ENCODE data around the gene GPR15LG. TPM values are rescaled to one million over a fixed set of nuclear protein-coding genes. Genes with fewer than 3 reads are reported as not detected.
A peak's percentile ranks its signal among the peaks of the same experiment; 100 is the strongest.

The GPR15LG gene
- total RNA-seq, 4 donors from 2014 or later: 197 to 480 (median 266) TPM

GRCh38 chr10:84138478-84139125, 35.0 kb upstream of the GPR15LG start:
- peak; percentile 49 for DNase-seq
- peaks cover 0 to 14% (median 6%) of the 10 kb centered on the region in 4 donors for H3K36me3 ChIP-seq
- H3K27me3 ChIP-seq: no peaks in the 10 kb centered on the region
- H3K4me3 ChIP-seq: peak overlapping the region; percentile 12 to 95 (median 75)
- no peak for TF ChIP-seq EP300 (IDR thresholded peaks at IDR 0.05; ENCODE audit: low read depth)
- no peak for TF ChIP-seq POLR2A (IDR thresholded peaks at IDR 0.05)
- TF ChIP-seq CTCF (IDR thresholded peaks at IDR 0.05): no peak
- no peak for TF ChIP-seq POLR2AphosphoS5 (IDR thresholded peaks at IDR 0.05)
- peak overlapping the region; percentile 94 to 97 (median 97) for H3K27ac ChIP-seq
- intact Hi-C loops (cut with DNase I; ENCODE audit: low total_unique reads) (no loop called here), in situ Hi-C loops (cut with MboI; ENCODE audit: low pct_ligation_motif_present in 1 of 4, low pct_unique_long_range_greater_than_20kb in 1 of 4, low sequenced_read_pairs in 3 of 4) (loop anchor here in 1 of 4 donors (25.0 kb wide), 1 partner anchor 199 kb away; the partner anchor contains the start of gene CCSER2)
- 50 to 54% methylated on average over 18 to 20 of the region's 20 CpGs for WGBS, 2 donors (ENCODE audit: low coverage in 1 of 2)
- H3K9me3 ChIP-seq: no peaks in the 10 kb centered on the region
- peaks cover 9 to 46% (median 29%) of the 10 kb centered on the region in 4 donors for H3K4me1 ChIP-seq

- Histone ChIP-seq H3K4me3 (peak within 1 kb of the TSS; percentile 68 to 95 (median 82)), H3K4me1 (peaks cover 9 to 46% (median 29%) of the 10 kb centered on the region in 4 donors), H3K27me3 (no peaks in the 10 kb centered on the region), H3K36me3 (peaks cover 0 to 22% (median 10%) of the 10 kb centered on the region in 4 donors), H3K9me3 (no peaks in the 10 kb centered on the region), H3K27ac (peak within 1 kb of the TSS; percentile 94 to 97 (median 97))
- intact Hi-C loops (cut with DNase I; ENCODE audit: low total_unique reads) (no loop called here), in situ Hi-C loops (cut with MboI; ENCODE audit: low pct_ligation_motif_present in 1 of 4, low pct_unique_long_range_greater_than_20kb in 1 of 4, low sequenced_read_pairs in 3 of 4) (loop anchor here in 2 of 4 donors (10.0 to 25.0 kb wide), 2 partner anchors 65 to 198 kb away; partner anchors contain the start of gene CCSER2 (in 1 of the 2))
- peak; percentile 39 to 94 (median 50) for TF ChIP-seq CTCF (IDR thresholded peaks at IDR 0.05)
- peak; percentile 17 for TF ChIP-seq EP300 (IDR thresholded peaks at IDR 0.05; ENCODE audit: low read depth)
- TF ChIP-seq POLR2AphosphoS5 (IDR thresholded peaks at IDR 0.05): peak; percentile 95 to 98 (median 97)
- peak; percentile 98 for TF ChIP-seq POLR2A (IDR thresholded peaks at IDR 0.05)
- whole genome bisulfite sequencing, 2 donors (ENCODE audit: low coverage in 1 of 2): 0% methylated on average over 6 to 61 of the region's 61 CpGs
- peak; percentile 100 for DNase-seq
Measured at GRCh38 chr10:84139126-84140035, 34.2 kb upstream of the GPR15LG start, which contains the start of gene GHITM. TSS of gene GHITM (plus strand) at chr10:84139509. CDS start at chr10:84141501, 1,992 bp downstream.

- peaks cover 9 to 46% (median 29%) of the 10 kb centered on the region in 4 donors for H3K4me1 ChIP-seq
- no peaks in the 10 kb centered on the region for H3K27me3 ChIP-seq
- H3K36me3 ChIP-seq: peaks cover 0 to 28% (median 13%) of the 10 kb centered on the region in 4 donors
- intact Hi-C loops (cut with DNase I; ENCODE audit: low total_unique reads): no loop called here
- in situ Hi-C loops (cut with MboI; ENCODE audit: low pct_ligation_motif_present in 1 of 4, low pct_unique_long_range_greater_than_20kb in 1 of 4, low sequenced_read_pairs in 3 of 4): loop anchor here in 2 of 4 donors (10.0 to 25.0 kb wide), 2 partner anchors 65 to 197 kb away; partner anchors contain the start of gene CCSER2 (in 1 of the 2)
- WGBS, 2 donors (ENCODE audit: low coverage in 1 of 2): 5% methylated on average over 12 of the region's 12 CpGs; no CpG with 5 or more reads in 1 of the 2 donors
- TF ChIP-seq POLR2A (IDR thresholded peaks at IDR 0.05) (no peak), EP300 (IDR thresholded peaks at IDR 0.05; ENCODE audit: low read depth) (no peak), CTCF (IDR thresholded peaks at IDR 0.05) (no peak), POLR2AphosphoS5 (IDR thresholded peaks at IDR 0.05) (no peak)
- peak overlapping the region; percentile 68 to 95 (median 82) for H3K4me3 ChIP-seq
- DNase-seq: no peak
- H3K9me3 ChIP-seq: no peaks in the 10 kb centered on the region
- peak overlapping the region; percentile 94 to 97 (median 97) for H3K27ac ChIP-seq
Measured at GRCh38 chr10:84140036-84140379, 33.6 kb upstream of the GPR15LG start.

- in situ Hi-C loops (cut with MboI; ENCODE audit: low pct_ligation_motif_present in 1 of 4, low pct_unique_long_range_greater_than_20kb in 1 of 4, low sequenced_read_pairs in 3 of 4): loop anchor here in 3 of 4 donors (5.0 to 25.0 kb wide), 3 partner anchors 57 to 190 kb away; partner anchors contain the start of gene CCSER2 (in 1 of the 3)
- H3K36me3 ChIP-seq: peaks cover 0 to 93% (median 42%) of the 10 kb centered on the region in 4 donors
- H3K4me3 ChIP-seq: no peak overlapping the region
- H3K4me1 ChIP-seq: no peaks in the 10 kb centered on the region
- H3K27me3 ChIP-seq: no peaks in the 10 kb centered on the region
- H3K9me3 ChIP-seq: no peaks in the 10 kb centered on the region
- TF ChIP-seq POLR2AphosphoS5 (IDR thresholded peaks at IDR 0.05): no peak
- TF ChIP-seq POLR2A (IDR thresholded peaks at IDR 0.05): no peak
- no peak for TF ChIP-seq EP300 (IDR thresholded peaks at IDR 0.05; ENCODE audit: low read depth)
- TF ChIP-seq CTCF (IDR thresholded peaks at IDR 0.05): no peak
- no peak for DNase-seq
- intact Hi-C loops (cut with DNase I; ENCODE audit: low total_unique reads): no loop called here
- H3K27ac ChIP-seq: no peak overlapping the region
Measured at GRCh38 chr10:84147347-84147746, 26.3 kb upstream of the GPR15LG start.
